GM23248 (cell line): ENCODE measurements around the gene SUGCT.

Source experiments
- EZH2 ChIP-seq: fragments of 200-600 bp; sonication (generic); IDR thresholded peaks from 2 replicates; pipeline ENCODE4 v1.6.1; 2018; ENCODE audit warnings: antibody characterized with exemption, mild to moderate bottlenecking; ENCODE audit not compliant: insufficient read depth, poor library complexity, severe bottlenecking
- EZH2phosphoT487 ChIP-seq: fragments of 200-600 bp; sonication (generic); IDR thresholded peaks from 2 replicates; pipeline ENCODE4 v1.6.1; 2018; ENCODE audit warnings: antibody characterized with exemption, moderate library complexity, mild to moderate bottlenecking, low read depth; ENCODE audit not compliant: insufficient read depth

GRCh38 chr7:40810274-40810673 is 675.5 kb downstream of the SUGCT start:
- TF ChIP-seq EZH2phosphoT487, result no peak
- TF ChIP-seq EZH2, result no peak
